Activated CD8-positive, alpha-beta memory T cell treated with anti-CD3 and anti-CD28 coated beads, Interleukin-2, amount 50 U/mL, for 24 hours (primary cell): ENCODE results near the gene MUC3A.
"Not testable (repeated sequence)": the region's sequence is repeated elsewhere in the genome, so short reads cannot be mapped to it uniquely, and the experiment has no call there.

Experiments used
- DNase-seq: peaks from one replicate; pipeline ENCODE4 v3.0.0-alpha.2; 2020; ENCODE audit errors: extremely low read depth

Gene MUC3A

GRCh38 chr7:100969066-100969615, 19.8 kb downstream of the MUC3A start, which contains the start of gene MUC12:
MUC12 (plus strand) TSS chr7:100969565; CDS start chr7:100969623, 58 bp downstream.
- no peak for DNase-seq

GRCh38 chr7:100971111-100972001, 22.0 kb downstream of the MUC3A start:
- DNase-seq, result no peak

GRCh38 chr7:100972002-100972347, 22.6 kb downstream of the MUC3A start:
- no peak for DNase-seq

DNA sequence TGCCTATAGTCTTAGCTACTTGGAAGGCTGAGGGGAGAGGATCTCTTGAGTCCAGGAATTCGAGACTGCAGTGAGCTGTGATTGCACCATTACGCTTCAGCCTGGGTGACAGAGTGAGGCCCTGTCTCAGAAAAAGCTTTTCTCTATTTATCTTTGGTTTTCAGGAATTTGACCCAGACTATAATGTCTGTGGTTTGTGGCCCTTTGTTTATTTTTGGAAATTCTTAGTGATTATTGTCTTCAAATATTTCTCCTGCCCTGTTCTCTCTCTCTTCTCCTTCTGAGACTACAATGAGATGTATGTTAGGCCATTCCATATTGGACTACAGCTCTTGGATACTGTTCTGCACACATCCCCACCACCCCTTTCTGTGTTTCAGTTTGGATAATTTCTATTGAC, 24.7 kb downstream of the MUC3A start:
- DNase-seq, result no peak

- no peak for DNase-seq
Measured at GRCh38 chr7:100975371-100975821, 26.1 kb downstream of the MUC3A start.

DNA sequence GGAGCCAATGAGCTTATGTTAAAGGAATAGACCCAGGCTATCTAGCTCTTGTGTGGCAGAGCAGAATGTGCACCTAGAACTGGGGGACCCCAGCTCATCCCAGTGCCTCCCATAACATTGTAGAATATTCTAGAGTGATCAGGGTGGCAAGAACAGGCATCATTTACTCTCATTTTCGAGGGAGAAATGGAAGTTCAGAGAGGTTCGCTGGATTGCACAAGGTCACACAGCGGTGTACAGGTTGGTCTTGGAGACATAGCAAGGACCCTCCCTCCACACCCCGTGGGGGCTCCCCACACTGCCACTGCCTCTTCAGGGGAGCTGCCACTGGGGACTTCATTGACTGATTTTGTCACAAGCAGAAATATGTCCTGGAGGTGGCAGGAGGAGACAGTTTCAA, 29.0 kb downstream of the MUC3A start:
- DNase-seq, result no peak

GRCh38 chr7:100983451-100984187, 34.3 kb downstream of the MUC3A start:
- no peak for DNase-seq

GRCh38 chr7:100984241-100984918, 35.0 kb downstream of the MUC3A start:
- DNase-seq, result not testable (repeated sequence)

- DNase-seq, result not testable (repeated sequence)
Measured at GRCh38 chr7:100985033-100985797, 35.9 kb downstream of the MUC3A start.

GRCh38 chr7:100991631-100992030, 42.3 kb downstream of the MUC3A start:
- DNase-seq, result no peak

DNA sequence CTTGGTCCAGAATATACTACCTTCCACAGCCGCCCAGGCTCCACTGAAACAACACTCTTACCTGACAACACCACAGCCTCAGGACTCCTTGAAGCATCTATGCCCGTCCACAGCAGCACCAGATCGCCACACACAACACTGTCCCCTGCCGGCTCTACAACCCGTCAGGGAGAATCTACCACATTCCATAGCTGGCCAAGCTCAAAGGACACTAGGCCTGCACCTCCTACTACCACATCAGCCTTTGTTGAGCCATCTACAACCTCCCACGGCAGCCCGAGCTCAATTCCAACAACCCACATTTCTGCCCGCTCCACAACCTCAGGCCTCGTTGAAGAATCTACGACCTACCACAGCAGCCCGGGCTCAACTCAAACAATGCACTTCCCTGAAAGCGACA, 42.9 kb downstream of the MUC3A start:
- DNase-seq, result not testable (repeated sequence)

- DNase-seq, result not testable (repeated sequence)
Measured at GRCh38 chr7:100994671-100995070, 45.3 kb downstream of the MUC3A start.

- not testable (repeated sequence) for DNase-seq
Measured at GRCh38 chr7:100998530-100998929, 49.2 kb downstream of the MUC3A start.

DNA sequence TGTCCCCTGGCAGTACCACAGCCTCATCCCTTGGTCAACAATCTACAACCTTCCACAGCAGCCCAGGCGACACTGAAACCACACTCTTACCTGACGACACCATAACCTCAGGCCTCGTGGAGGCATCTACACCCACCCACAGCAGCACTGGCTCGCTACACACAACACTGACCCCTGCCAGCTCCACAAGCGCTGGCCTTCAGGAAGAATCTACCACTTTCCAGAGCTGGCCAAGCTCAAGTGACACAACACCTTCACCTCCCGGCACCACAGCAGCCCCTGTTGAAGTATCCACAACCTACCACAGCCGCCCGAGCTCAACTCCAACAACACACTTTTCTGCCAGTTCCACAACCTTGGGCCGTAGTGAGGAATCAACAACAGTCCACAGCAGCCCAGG, 50.0 kb downstream of the MUC3A start:
- not testable (repeated sequence) for DNase-seq

DNA sequence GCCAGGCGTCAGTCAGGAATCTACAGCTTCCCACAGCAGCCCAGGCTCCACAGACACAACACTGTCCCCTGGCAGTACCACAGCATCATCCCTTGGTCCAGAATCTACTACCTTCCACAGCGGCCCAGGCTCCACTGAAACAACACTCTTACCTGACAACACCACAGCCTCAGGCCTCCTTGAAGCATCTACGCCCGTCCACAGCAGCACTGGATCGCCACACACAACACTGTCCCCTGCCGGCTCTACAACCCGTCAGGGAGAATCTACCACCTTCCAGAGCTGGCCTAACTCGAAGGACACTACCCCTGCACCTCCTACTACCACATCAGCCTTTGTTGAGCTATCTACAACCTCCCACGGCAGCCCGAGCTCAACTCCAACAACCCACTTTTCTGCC, 50.7 kb downstream of the MUC3A start:
- not testable (repeated sequence) for DNase-seq

- DNase-seq, result not testable (repeated sequence)
Measured at GRCh38 chr7:101002333-101002732, 53.0 kb downstream of the MUC3A start.

DNA sequence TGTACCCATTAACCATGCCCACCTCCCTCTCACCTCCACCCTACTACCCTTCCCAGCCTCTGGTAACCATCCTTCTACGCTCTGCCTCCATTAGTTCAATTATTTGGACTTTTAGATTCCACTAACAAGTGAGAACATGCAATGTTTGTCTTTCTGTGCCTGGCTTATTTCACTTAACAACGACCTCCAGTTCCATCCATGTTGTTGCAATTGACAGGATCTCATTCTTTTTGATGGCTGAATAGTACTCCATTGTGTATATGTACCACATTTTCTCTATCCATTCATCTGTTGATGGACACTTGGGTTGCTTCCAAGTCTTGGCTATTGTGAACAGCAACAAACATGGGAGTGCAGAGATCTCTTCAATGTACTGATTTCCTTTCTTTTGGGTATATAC, 58.0 kb downstream of the MUC3A start:
- DNase-seq, result not testable (repeated sequence)

DNA sequence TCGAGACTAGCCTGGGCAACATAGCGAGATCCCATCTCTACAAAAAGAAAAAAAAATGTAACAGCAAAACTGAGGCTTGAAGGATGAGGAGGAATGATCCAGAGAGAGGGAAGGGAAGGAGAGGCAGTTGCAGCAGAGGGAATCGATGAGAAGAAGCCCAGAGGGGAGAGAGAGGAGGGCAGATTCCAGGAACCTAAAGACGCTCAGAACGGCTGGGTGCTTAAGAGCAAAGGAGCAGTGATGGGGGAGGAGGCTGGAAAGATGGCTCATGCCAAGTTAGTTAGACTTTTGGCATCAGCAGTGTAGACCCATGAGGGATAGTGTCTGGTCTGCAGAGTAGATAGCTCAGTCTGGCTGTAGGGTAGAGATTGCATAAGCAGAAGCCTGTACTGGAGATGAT, 60.3 kb downstream of the MUC3A start:
- no peak for DNase-seq

DNA sequence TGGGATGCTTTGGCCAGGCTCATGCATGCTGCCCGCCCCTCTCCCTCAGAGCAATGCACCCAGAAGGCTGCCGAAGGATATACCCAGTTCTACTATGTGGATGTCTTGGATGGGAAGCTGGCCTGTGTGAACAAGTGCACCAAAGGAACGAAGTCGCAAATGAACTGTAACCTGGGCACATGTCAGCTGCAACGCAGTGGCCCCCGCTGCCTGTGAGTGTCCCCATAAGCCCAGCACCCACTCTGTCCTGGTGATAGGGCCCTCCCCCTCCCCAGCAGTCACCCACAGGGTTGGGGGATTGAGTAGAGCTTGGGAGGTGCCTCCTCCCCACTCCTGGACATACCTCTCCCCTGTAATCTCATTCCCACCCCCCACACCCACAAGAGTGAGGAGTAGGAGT, 63.6 kb downstream of the MUC3A start:
- DNase-seq, result no peak

- DNase-seq, result no peak
Measured at GRCh38 chr7:101015626-101016025, 66.3 kb downstream of the MUC3A start.
